Nephron progenitor cell (in vitro differentiated cells): ENCODE measurements around the gene RET.

Experiments
- DNase-seq: peaks from one replicate; pipeline ENCODE4 v3.0.0; 2021
- H3K27ac Mint-ChIP-seq: 2 replicates; pipeline ENCODE4 v1.8.0; 2021; ENCODE audit warnings: mild to moderate bottlenecking, moderate library complexity, mixed read lengths
- H3K27me3 Mint-ChIP-seq: 2 replicates; pipeline ENCODE4 v1.8.0; 2021; ENCODE audit warnings: mild to moderate bottlenecking, low read depth, mixed read lengths; ENCODE audit not compliant: poor library complexity
- H3K36me3 Mint-ChIP-seq: 2 replicates; pipeline ENCODE4 v1.8.0; 2021; ENCODE audit warnings: low read depth, mixed read lengths
- H3K4me1 Mint-ChIP-seq: 2 replicates; pipeline ENCODE4 v1.8.0; 2021; ENCODE audit warnings: mixed read lengths
- H3K4me3 Mint-ChIP-seq: 2 replicates; pipeline ENCODE4 v1.8.0; 2021; ENCODE audit warnings: mild to moderate bottlenecking, moderate library complexity, mixed read lengths
- H3K9me3 Mint-ChIP-seq: 2 replicates; pipeline ENCODE4 v1.8.0; 2021; ENCODE audit warnings: mild to moderate bottlenecking, moderate library complexity, mixed read lengths
- CTCF ChIP-seq: fragments of 200-600 bp; sonication (generic); IDR thresholded peaks from 2 replicates; pipeline ENCODE4 v1.5.0; 2021; ENCODE audit warnings: antibody characterized with exemption

The RET gene

GRCh38 chr10:43068471-43069210 is 8.2 kb upstream of the RET start:
- H3K9me3 Mint-ChIP-seq, result no peaks in the 10 kb centered on the region
- H3K27me3 Mint-ChIP-seq, result peaks cover 32% of the 10 kb centered on the region
- peaks cover 11% of the 10 kb centered on the region for H3K4me1 Mint-ChIP-seq
- DNase-seq, result no peak
- H3K27ac Mint-ChIP-seq, result no peak overlapping the region
- H3K36me3 Mint-ChIP-seq, result no peaks in the 10 kb centered on the region
- TF ChIP-seq CTCF, result no peak
- H3K4me3 Mint-ChIP-seq, result no peak overlapping the region

DNA sequence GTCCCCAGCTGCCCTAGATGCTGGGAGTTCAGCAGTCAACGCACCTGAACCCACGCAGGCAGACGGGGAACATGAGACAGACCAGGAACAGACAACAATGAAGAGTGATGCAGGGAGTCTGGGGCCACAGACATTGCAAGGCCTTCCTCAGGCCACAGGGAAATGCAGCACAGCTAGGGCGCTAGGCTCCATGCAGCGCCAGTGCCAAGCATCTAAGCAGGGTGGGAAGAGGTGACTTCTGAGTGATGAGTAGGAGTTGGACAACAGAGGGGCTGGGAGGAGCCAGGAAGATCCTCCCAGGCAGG is 7.7 kb upstream of the RET start:
- no peak for TF ChIP-seq CTCF
- H3K36me3 Mint-ChIP-seq, result no peaks in the 10 kb centered on the region
- peaks cover 38% of the 10 kb centered on the region for H3K27me3 Mint-ChIP-seq
- no peaks in the 10 kb centered on the region for H3K9me3 Mint-ChIP-seq
- peaks cover 11% of the 10 kb centered on the region for H3K4me1 Mint-ChIP-seq
- no peak overlapping the region for H3K4me3 Mint-ChIP-seq
- no peak overlapping the region for H3K27ac Mint-ChIP-seq
- DNase-seq, result no peak

DNA sequence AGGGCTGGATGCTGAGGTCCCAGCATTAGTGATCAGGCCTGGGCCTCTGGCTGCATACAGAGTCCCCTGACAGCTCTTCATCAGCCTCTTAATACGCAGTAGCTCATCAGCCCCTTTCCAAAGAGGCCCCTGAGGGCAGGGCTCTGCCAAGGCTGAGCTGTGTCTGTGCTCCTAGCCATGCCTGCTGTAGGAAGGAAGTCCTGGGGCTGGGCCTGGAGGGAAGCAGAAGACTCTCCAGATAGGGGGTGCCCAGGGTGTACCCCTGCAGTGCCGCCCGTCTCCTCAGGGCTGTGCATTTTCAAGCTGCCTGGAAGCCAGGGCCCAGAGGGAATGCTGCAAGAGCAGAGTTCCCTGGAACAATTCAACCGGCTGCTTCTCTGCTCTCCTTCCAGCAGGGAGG is 7.3 kb upstream of the RET start:
- H3K4me3 Mint-ChIP-seq, result no peak overlapping the region
- peaks cover 42% of the 10 kb centered on the region for H3K27me3 Mint-ChIP-seq
- no peak for TF ChIP-seq CTCF
- no peaks in the 10 kb centered on the region for H3K9me3 Mint-ChIP-seq
- H3K4me1 Mint-ChIP-seq, result peaks cover 11% of the 10 kb centered on the region
- H3K27ac Mint-ChIP-seq, result no peak overlapping the region
- H3K36me3 Mint-ChIP-seq, result no peaks in the 10 kb centered on the region
- DNase-seq, result no peak

- no peak for TF ChIP-seq CTCF
- H3K9me3 Mint-ChIP-seq, result no peaks in the 10 kb centered on the region
- DNase-seq, result no peak
- H3K27me3 Mint-ChIP-seq, result peaks cover 50% of the 10 kb centered on the region
- no peaks in the 10 kb centered on the region for H3K36me3 Mint-ChIP-seq
- H3K4me1 Mint-ChIP-seq, result peaks cover 11% of the 10 kb centered on the region
- H3K4me3 Mint-ChIP-seq, result no peak overlapping the region
- H3K27ac Mint-ChIP-seq, result no peak overlapping the region
These were observed 6.5 kb upstream of the RET start for GRCh38 chr10:43070121-43071085.

- Mint-ChIP-seq H3K9me3 (no peaks in the 10 kb centered on the region), H3K4me3 (no peak overlapping the region), H3K27me3 (peaks cover 61% of the 10 kb centered on the region), H3K27ac (no peak overlapping the region), H3K36me3 (no peaks in the 10 kb centered on the region), H3K4me1 (peaks cover 11% of the 10 kb centered on the region)
- DNase-seq, result no peak
- no peak for TF ChIP-seq CTCF
These were observed 4.8 kb upstream of the RET start for GRCh38 chr10:43071865-43072650.
